OCI-LY3 (cell line): Measurements from ENCODE around the gene CABP1.

Experiments used
- H2AFZ ChIP-seq: fragments of 200-600, 300-600 bp; shearing (Covaris generic); 2 replicates; pipeline ENCODE4 v1.6.0; 2014; ENCODE audit warnings: antibody characterized with exemption, low read depth, low read length
- H3K27ac ChIP-seq: fragments of 200-600, 300-600 bp; sonication (generic); 2 replicates; pipeline ENCODE4 v1.5.1; 2014; ENCODE audit warnings: mild to moderate bottlenecking, low read length, moderate library complexity, mixed read lengths
- H3K27me3 ChIP-seq: fragments of 200-600, 300-600 bp; sonication (generic); 2 replicates; pipeline ENCODE4 v1.6.1; 2014; ENCODE audit warnings: low read depth, low read length, mixed read lengths
- H3K36me3 ChIP-seq: fragments of 200-600, 300-600 bp; sonication (generic); replicated peaks from 2 replicates; pipeline ENCODE3; 2014; ENCODE audit warnings: low read depth, low read length, mixed read lengths
- H3K4me1 ChIP-seq: fragments of 300-600, 200-600 bp; sonication (generic); 2 replicates; pipeline ENCODE4 v1.6.1; 2014; ENCODE audit warnings: low read length, mixed read lengths
- H3K4me2 ChIP-seq: fragments of 200-600, 300-600 bp; sonication (generic); 2 replicates; pipeline ENCODE4 v1.6.1; 2014; ENCODE audit warnings: low read length, mixed read lengths
- H3K4me3 ChIP-seq: fragments of 300-600, 200-600 bp; sonication (generic); 2 replicates; pipeline ENCODE4 v1.5.1; 2014; ENCODE audit warnings: antibody characterized with exemption, mild to moderate bottlenecking, low read length, moderate library complexity
- H3K79me2 ChIP-seq: fragments of 300-600, 200-600 bp; shearing (Covaris generic); 2 replicates; pipeline ENCODE4 v1.6.1; 2014; ENCODE audit warnings: mild to moderate bottlenecking, low read length, mixed read lengths
- H3K9ac ChIP-seq: fragments of 300-600, 200-600 bp; shearing (Covaris generic); 2 replicates; pipeline ENCODE4 v1.6.0; 2014; ENCODE audit warnings: mild to moderate bottlenecking, low read length, moderate library complexity
- H3K9me3 ChIP-seq: fragments of 200-600, 300-600 bp; shearing (Covaris generic); 2 replicates; pipeline ENCODE4 v1.6.1; 2014; ENCODE audit warnings: low read length, mixed read lengths; ENCODE audit not compliant: insufficient read depth
- H4K20me1 ChIP-seq: fragments of 200-600, 300-600 bp; sonication (generic); 2 replicates; pipeline ENCODE4 v1.6.1; 2016; ENCODE audit warnings: low read length, mixed read lengths; ENCODE audit not compliant: insufficient read depth
- EZH2phosphoT487 ChIP-seq: fragments of 200-600 bp; shearing (Covaris generic); IDR thresholded peaks from 2 replicates; pipeline ENCODE4 v1.6.1; 2018; ENCODE audit warnings: antibody characterized with exemption, mixed run types, low read depth
- TF ChIP-seq, protein P1 (sequence below): fragments of 200-600, 300-600 bp; sonication (generic); IDR thresholded peaks from 2 replicates; pipeline ENCODE4 v1.5.1; 2014; ENCODE audit warnings: antibody characterized with exemption, low read length, low read depth

Gene CABP1

GRCh38 chr12:120710031-120710804 is 69.8 kb downstream of the CABP1 start, which contains the start of gene UNC119B:
TSS of gene UNC119B (plus strand) at chr12:120710458. CDS start at chr12:120710475, 17 bp downstream.
- Histone ChIP-seq H2AFZ (no peak within 1 kb of the TSS), H3K36me3 (peaks cover 18% of the 10 kb centered on the region), H3K9me3 (no peaks in the 10 kb centered on the region), H3K4me1 (peaks cover 13% of the 10 kb centered on the region), H3K4me3 (peak within 1 kb of the TSS; percentile 93), H3K9ac (peak within 1 kb of the TSS; percentile 87), H4K20me1 (0 out of 2 replicates have a peak, but pooled peaks cover 5% of the 10 kb centered on the region), H3K4me2 (peak within 1 kb of the TSS; percentile 89), H3K79me2 (peaks cover 19% of the 10 kb centered on the region), H3K27me3 (no peaks in the 10 kb centered on the region), H3K27ac (peak within 1 kb of the TSS; percentile 22)
- TF ChIP-seq, protein P1, sequence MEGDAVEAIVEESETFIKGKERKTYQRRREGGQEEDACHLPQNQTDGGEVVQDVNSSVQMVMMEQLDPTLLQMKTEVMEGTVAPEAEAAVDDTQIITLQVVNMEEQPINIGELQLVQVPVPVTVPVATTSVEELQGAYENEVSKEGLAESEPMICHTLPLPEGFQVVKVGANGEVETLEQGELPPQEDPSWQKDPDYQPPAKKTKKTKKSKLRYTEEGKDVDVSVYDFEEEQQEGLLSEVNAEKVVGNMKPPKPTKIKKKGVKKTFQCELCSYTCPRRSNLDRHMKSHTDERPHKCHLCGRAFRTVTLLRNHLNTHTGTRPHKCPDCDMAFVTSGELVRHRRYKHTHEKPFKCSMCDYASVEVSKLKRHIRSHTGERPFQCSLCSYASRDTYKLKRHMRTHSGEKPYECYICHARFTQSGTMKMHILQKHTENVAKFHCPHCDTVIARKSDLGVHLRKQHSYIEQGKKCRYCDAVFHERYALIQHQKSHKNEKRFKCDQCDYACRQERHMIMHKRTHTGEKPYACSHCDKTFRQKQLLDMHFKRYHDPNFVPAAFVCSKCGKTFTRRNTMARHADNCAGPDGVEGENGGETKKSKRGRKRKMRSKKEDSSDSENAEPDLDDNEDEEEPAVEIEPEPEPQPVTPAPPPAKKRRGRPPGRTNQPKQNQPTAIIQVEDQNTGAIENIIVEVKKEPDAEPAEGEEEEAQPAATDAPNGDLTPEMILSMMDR: no peak
- no peak for TF ChIP-seq EZH2phosphoT487

DNA sequence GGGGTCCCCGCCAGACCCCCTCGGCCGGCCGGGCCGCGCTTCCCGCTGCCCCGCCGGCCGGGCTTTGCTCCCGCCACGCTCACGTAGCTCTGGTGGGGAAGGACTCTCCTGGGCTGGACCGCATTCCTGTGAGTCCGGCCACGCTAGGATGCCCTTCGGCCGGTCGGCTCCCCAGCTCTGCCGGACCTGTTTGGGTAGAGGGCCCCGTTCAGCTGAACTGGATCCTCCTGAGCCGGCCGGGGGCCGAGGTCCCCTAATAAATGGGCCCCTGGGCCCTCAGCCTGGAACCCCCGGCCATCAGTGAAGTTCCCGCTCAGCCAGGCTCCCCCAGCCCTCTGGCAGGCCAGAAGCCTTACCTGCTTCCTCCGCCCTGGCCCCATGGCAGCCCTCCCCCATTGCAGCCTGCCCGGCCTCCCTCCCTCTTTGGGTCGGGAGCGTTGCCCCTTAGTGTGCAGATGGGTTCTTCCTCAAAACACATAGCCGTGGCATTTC is 70.4 kb downstream of the CABP1 start:
- peaks cover 13% of the 10 kb centered on the region for H3K4me1 ChIP-seq
- TF ChIP-seq EZH2phosphoT487: no peak
- TF ChIP-seq, protein P1: no peak
- no peak overlapping the region for H2AFZ ChIP-seq

GRCh38 chr12:120711411-120711810 is 71.0 kb downstream of the CABP1 start:
- H3K27ac ChIP-seq: no peak overlapping the region
- TF ChIP-seq, protein P1: no peak
- H3K4me3 ChIP-seq: peak overlapping the region; percentile 93
- peaks cover 13% of the 10 kb centered on the region for H3K4me1 ChIP-seq
- H3K9me3 ChIP-seq: no peaks in the 10 kb centered on the region
- peaks cover 19% of the 10 kb centered on the region for H3K79me2 ChIP-seq
- no peaks in the 10 kb centered on the region for H3K27me3 ChIP-seq
- peak overlapping the region; percentile 89 for H3K4me2 ChIP-seq
- peaks cover 20% of the 10 kb centered on the region for H3K36me3 ChIP-seq
- H3K9ac ChIP-seq: peak overlapping the region; percentile 87
- H2AFZ ChIP-seq: no peak overlapping the region
- H4K20me1 ChIP-seq: 0 out of 2 replicates have a peak, but pooled peaks cover 5% of the 10 kb centered on the region

More for the DNA sequence above, 70.4 kb downstream of the CABP1 start:
- Histone ChIP-seq H3K4me3 (peak overlapping the region; percentile 93), H3K4me2 (peak overlapping the region; percentile 89), H3K9ac (peak overlapping the region; percentile 87), H4K20me1 (0 out of 2 replicates have a peak, but pooled peaks cover 5% of the 10 kb centered on the region), H3K9me3 (no peaks in the 10 kb centered on the region), H3K79me2 (peaks cover 19% of the 10 kb centered on the region), H3K27me3 (no peaks in the 10 kb centered on the region), H3K27ac (peak overlapping the region; percentile 22), H3K36me3 (peaks cover 15% of the 10 kb centered on the region)

DNA sequence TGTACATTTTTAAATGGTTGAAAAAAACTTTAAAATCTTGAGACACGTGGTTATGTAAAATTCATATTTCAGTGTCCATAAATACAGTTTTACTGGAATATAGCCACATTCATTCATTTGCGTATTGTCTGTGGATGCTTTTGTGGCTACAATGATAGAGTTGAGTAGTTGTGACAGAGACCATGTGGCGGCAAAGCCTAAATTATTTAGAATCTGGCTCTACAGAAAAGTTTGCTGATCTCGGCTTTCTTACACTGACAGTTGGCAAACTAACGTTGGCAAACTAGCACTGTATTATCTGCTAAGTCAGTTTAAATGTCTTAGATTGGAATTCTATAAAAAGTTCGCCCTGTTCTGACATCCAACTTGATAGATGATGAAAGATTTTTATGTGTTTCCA is 72.2 kb downstream of the CABP1 start:
- Histone ChIP-seq H3K9me3 (no peaks in the 10 kb centered on the region), H3K4me2 (no peak overlapping the region), H3K4me1 (peaks cover 13% of the 10 kb centered on the region), H3K36me3 (peaks cover 27% of the 10 kb centered on the region), H3K9ac (no peak overlapping the region), H4K20me1 (0 out of 2 replicates have a peak, but pooled peaks cover 5% of the 10 kb centered on the region), H3K4me3 (no peak overlapping the region), H2AFZ (no peak overlapping the region), H3K27ac (no peak overlapping the region), H3K79me2 (peaks cover 19% of the 10 kb centered on the region), H3K27me3 (no peaks in the 10 kb centered on the region)
- no peak for TF ChIP-seq EZH2phosphoT487
- TF ChIP-seq, protein P1: no peak
